K562 (cell line): ENCODE data around the gene GPX2.

Experiments used
- BACH1 ChIP-seq: fragments of 200-800 bp; sonication (Bioruptor generic); IDR thresholded peaks from 2 replicates; pipeline ENCODE4 v1.6.1; 2016; ENCODE audit warnings: missing genetic modification characterization, missing compliant biosample characterization
- EP300 ChIP-seq: IDR thresholded peaks from 2 replicates; pipeline ENCODE4 v1.6.1; 2012; ENCODE audit warnings: low read length, improper control_type of control experiment
- ETV6 ChIP-seq, 3 experiments: fragments of 150-350 bp in 1 of 3; sonication (generic) in 1 of 3; formaldehyde crosslinking in 1 of 3; IDR thresholded peaks; 2 replicates each; pipeline versions ENCODE4 v1.6.1 to v1.8.0; 2014 to 2022; ENCODE audit warnings: borderline replicate concordance in 2 of 3, low read depth in 2 of 3, antibody characterized with exemption in 1 of 3, low read length in 1 of 3, mild to moderate bottlenecking in 1 of 3, missing genetic modification reagents in 1 of 3
- MXI1 ChIP-seq: IDR thresholded peaks from 2 replicates; pipeline ENCODE4 v1.6.1; 2011; ENCODE audit warnings: low read depth, mild to moderate bottlenecking, improper control_type of control experiment, low read length
- NRF1 ChIP-seq, 2 experiments: fragments of 450-650 bp; IDR thresholded peaks in 1 of 2; conservative IDR thresholded peaks in 1 of 2; 2 replicates each; pipeline ENCODE4 v1.6.1; 2014; ENCODE audit warnings: mild to moderate bottlenecking in 2 of 2
- POLR2A ChIP-seq: fragments of 450-650 bp; conservative IDR thresholded peaks from 2 replicates; pipeline ENCODE4 v1.6.1; 2016
- RBM39 ChIP-seq: fragments of 200-400 bp; formaldehyde crosslinking; optimal IDR thresholded peaks from 2 replicates; pipeline ENCODE3; 2018; ENCODE audit warnings: low read depth, low read length
- RFX5 ChIP-seq: IDR thresholded peaks from 2 replicates; pipeline ENCODE4 v1.6.1; 2011; ENCODE audit warnings: low read depth, mild to moderate bottlenecking, improper control_type of control experiment, low read length
- SAFB2 ChIP-seq: fragments of 200-400 bp; formaldehyde crosslinking; IDR thresholded peaks from 2 replicates; pipeline ENCODE4 v1.6.1; 2018; ENCODE audit warnings: borderline replicate concordance, low read length, low read depth, moderate library complexity; ENCODE audit not compliant: severe bottlenecking
- TARDBP ChIP-seq: fragments of 450-650 bp; IDR thresholded peaks from 2 replicates; pipeline ENCODE4 v1.6.1; 2016
- TF ChIP-seq, protein P1 (sequence below), 3 experiments: IDR thresholded peaks in 2 of 3; conservative IDR thresholded peaks in 1 of 3; 2 replicates each; pipeline ENCODE4 v1.5.1; 2011 to 2012; ENCODE audit warnings: low read length in 3 of 3, mild to moderate bottlenecking in 3 of 3, control low read depth in 2 of 3, improper control_type of control experiment in 1 of 3, inconsistent platforms in 1 of 3, low read depth in 1 of 3, mixed read lengths in 1 of 3, moderate library complexity in 1 of 3; ENCODE audit not compliant: insufficient read depth in 2 of 3
- TF ChIP-seq, protein P2 (sequence below): fragments of 250-450 bp; sonication (Bioruptor Pico); IDR thresholded peaks from 2 replicates; pipeline ENCODE4 v1.5.0; 2020; ENCODE audit warnings: mild to moderate bottlenecking

DNA sequence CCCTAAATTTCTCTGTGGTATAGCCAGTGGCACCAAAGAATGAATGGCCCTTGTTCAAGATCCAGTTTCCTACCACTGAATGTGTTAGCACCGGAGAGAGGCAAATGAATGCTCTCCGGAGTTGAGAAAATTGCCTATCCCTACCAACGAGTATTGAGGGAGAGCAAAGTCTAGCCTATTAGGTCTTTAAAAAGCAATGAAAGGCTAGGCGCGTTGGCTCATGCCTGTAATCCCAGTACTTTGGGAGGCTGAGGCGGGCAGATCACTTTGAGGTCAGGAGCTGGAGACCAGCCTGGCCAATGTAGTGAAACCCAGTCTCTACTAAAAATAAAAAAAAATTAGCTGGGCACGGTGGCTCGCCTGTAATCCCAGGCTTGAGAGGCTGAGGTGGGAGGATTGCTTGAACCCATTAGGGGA lies 30.5 kb upstream of the GPX2 start:
- TF ChIP-seq, protein P1, sequence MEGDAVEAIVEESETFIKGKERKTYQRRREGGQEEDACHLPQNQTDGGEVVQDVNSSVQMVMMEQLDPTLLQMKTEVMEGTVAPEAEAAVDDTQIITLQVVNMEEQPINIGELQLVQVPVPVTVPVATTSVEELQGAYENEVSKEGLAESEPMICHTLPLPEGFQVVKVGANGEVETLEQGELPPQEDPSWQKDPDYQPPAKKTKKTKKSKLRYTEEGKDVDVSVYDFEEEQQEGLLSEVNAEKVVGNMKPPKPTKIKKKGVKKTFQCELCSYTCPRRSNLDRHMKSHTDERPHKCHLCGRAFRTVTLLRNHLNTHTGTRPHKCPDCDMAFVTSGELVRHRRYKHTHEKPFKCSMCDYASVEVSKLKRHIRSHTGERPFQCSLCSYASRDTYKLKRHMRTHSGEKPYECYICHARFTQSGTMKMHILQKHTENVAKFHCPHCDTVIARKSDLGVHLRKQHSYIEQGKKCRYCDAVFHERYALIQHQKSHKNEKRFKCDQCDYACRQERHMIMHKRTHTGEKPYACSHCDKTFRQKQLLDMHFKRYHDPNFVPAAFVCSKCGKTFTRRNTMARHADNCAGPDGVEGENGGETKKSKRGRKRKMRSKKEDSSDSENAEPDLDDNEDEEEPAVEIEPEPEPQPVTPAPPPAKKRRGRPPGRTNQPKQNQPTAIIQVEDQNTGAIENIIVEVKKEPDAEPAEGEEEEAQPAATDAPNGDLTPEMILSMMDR (IDR thresholded peaks at IDR 0.05 in 2 of 3, conservative IDR thresholded peaks at IDR 0.05 in 1 of 3; ENCODE audit: insufficient read depth in 2 of 3, low read depth in 1 of 3, low read length in 3 of 3): no peak
- TF ChIP-seq EP300 (no peak), SAFB2 (no peak), NRF1 (conservative IDR thresholded peaks at IDR 0.05 in 1 of 2, IDR thresholded peaks at IDR 0.05 in 1 of 2) (no peak), BACH1 (tag) (no peak), TARDBP (no peak), ETV6 (IDR thresholded peaks at IDR 0.05; ENCODE audit: borderline replicate concordance in 1 of 2, low read depth in 2 of 2, low read length in 1 of 2) (no peak), ETV6 (CRISPR knock-in tag; IDR thresholded peaks at IDR 0.05; ENCODE audit: borderline replicate concordance) (no peak), RBM39 (no peak), MXI1 (no peak), POLR2A (no peak), RFX5 (no peak)
- TF ChIP-seq, protein P2, sequence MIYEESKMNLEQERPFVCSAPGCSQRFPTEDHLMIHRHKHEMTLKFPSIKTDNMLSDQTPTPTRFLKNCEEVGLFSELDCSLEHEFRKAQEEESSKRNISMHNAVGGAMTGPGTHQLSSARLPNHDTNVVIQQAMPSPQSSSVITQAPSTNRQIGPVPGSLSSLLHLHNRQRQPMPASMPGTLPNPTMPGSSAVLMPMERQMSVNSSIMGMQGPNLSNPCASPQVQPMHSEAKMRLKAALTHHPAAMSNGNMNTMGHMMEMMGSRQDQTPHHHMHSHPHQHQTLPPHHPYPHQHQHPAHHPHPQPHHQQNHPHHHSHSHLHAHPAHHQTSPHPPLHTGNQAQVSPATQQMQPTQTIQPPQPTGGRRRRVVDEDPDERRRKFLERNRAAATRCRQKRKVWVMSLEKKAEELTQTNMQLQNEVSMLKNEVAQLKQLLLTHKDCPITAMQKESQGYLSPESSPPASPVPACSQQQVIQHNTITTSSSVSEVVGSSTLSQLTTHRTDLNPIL (CRISPR knock-in tag): no peak
